Spleen (tissue), 7 donors: Measurements from ENCODE around the gene FGGY.

Experiments used
- CTCF ChIP-seq, 11 experiments: fragments of 200-600 bp in 7 of 11; fragments of 450-650 bp in 4 of 11; sonication (generic) in 4 of 11; IDR thresholded peaks in 8 of 11; conservative IDR thresholded peaks in 3 of 11; 1 replicate in 7 of 11; 2 replicates in 4 of 11; pipeline versions ENCODE4 v1.4.0 to v1.8.0; 2016 to 2021; ENCODE audit warnings: antibody characterized with exemption in 11 of 11, inconsistent platforms in 4 of 11, mild to moderate bottlenecking in 1 of 11
- POLR2AphosphoS5 ChIP-seq, 3 donors: sonication (generic); formaldehyde crosslinking; IDR thresholded peaks; one replicate each; pipeline ENCODE4 v1.5.1; 2017; ENCODE audit warnings: antibody characterized with exemption in 3 of 3
- donor health status: DM: no; HTN: no; CAD: no; lungs with moderate emphysema.
- donor health status: DM: no; HTN: no; CAD: no.
- donor health status: DM: no; HTN: no; CAD: no.

- TF ChIP-seq CTCF (IDR thresholded peaks at IDR 0.05 in 8 of 11, conservative IDR thresholded peaks at IDR 0.05 in 3 of 11) (no peak), POLR2AphosphoS5 (IDR thresholded peaks at IDR 0.05) (no peak)
Measured at GRCh38 chr1:59579222-59579621, 282.3 kb downstream of the FGGY start.
